Trophoblast cell (in vitro differentiated cells and primary cell): Measurements from ENCODE around the gene RGS8.

Experiments used
- DNase-seq, 2 donors: peaks; one replicate each; pipeline ENCODE4 v3.0.0-alpha.2; 2016
- H2AFZ ChIP-seq: 2 replicates; pipeline ENCODE4 v1.6.1; 2013; ENCODE audit warnings: low read length, moderate library complexity, mild to moderate bottlenecking; ENCODE audit not compliant: insufficient read depth, poor library complexity
- H2AK5ac ChIP-seq: 2 replicates; pipeline ENCODE4 v1.6.1; 2013; ENCODE audit warnings: mild to moderate bottlenecking, low read length
- H2BK120ac ChIP-seq: 2 replicates; pipeline ENCODE4 v1.6.1; 2013; ENCODE audit warnings: low read length, mild to moderate bottlenecking, moderate library complexity; ENCODE audit not compliant: insufficient read depth, poor library complexity
- H2BK12ac ChIP-seq: 2 replicates; pipeline ENCODE4 v1.6.1; 2013; ENCODE audit warnings: mild to moderate bottlenecking, low read length, moderate library complexity
- H2BK5ac ChIP-seq: 2 replicates; pipeline ENCODE4 v1.6.1; 2013; ENCODE audit warnings: low read length, low read depth, moderate library complexity, mild to moderate bottlenecking; ENCODE audit not compliant: poor library complexity
- H3K14ac ChIP-seq: 2 replicates; pipeline ENCODE4 v1.6.1; 2013; ENCODE audit warnings: mild to moderate bottlenecking, low read length
- H3K18ac ChIP-seq: 2 replicates; pipeline ENCODE4 v1.6.1; 2013; ENCODE audit warnings: mild to moderate bottlenecking, low read length
- H3K23ac ChIP-seq: 2 replicates; pipeline ENCODE4 v1.6.1; 2013; ENCODE audit warnings: low read length
- H3K27ac ChIP-seq: 2 replicates; pipeline ENCODE4 v1.5.1; 2013; ENCODE audit warnings: low read depth, mild to moderate bottlenecking, inconsistent platforms, low read length, moderate library complexity
- H3K27me3 ChIP-seq: 2 replicates; pipeline ENCODE4 v1.6.1; 2013; ENCODE audit warnings: inconsistent platforms, mild to moderate bottlenecking, low read length, moderate library complexity; ENCODE audit not compliant: insufficient read depth
- H3K36me3 ChIP-seq, 2 experiments: 1 replicate in 1 of 2; 2 replicates in 1 of 2; pipeline ENCODE4 v1.6.1; 2013; ENCODE audit warnings: low read length in 2 of 2, mild to moderate bottlenecking in 2 of 2, moderate library complexity in 1 of 2; ENCODE audit not compliant: insufficient read depth in 2 of 2, control insufficient read depth in 1 of 2
- H3K4ac ChIP-seq: 2 replicates; pipeline ENCODE4 v1.6.1; 2013; ENCODE audit warnings: low read depth, mild to moderate bottlenecking, low read length, moderate library complexity
- H3K4me1 ChIP-seq, 2 experiments: 1 replicate in 1 of 2; 2 replicates in 1 of 2; pipeline ENCODE4 v1.6.1; 2013; ENCODE audit warnings: low read length in 2 of 2, mild to moderate bottlenecking in 2 of 2, moderate library complexity in 1 of 2; ENCODE audit not compliant: insufficient read depth in 2 of 2, control insufficient read depth in 1 of 2
- H3K4me2 ChIP-seq: 2 replicates; pipeline ENCODE4 v1.6.1; 2013; ENCODE audit warnings: inconsistent platforms, mild to moderate bottlenecking, low read length, moderate library complexity
- H3K4me3 ChIP-seq: 2 replicates; pipeline ENCODE4 v1.5.1; 2013; ENCODE audit warnings: mild to moderate bottlenecking, low read depth, low read length, inconsistent platforms
- H3K79me1 ChIP-seq: one replicate; pipeline ENCODE4 v1.6.1; 2013; ENCODE audit warnings: low read length
- H3K79me2 ChIP-seq: 2 replicates; pipeline ENCODE4 v1.6.1; 2013; ENCODE audit warnings: low read length, mild to moderate bottlenecking; ENCODE audit not compliant: control insufficient read depth, insufficient read depth, poor library complexity
- H3K9ac ChIP-seq: 2 replicates; pipeline ENCODE4 v1.6.1; 2013; ENCODE audit warnings: mild to moderate bottlenecking, low read length
- H3K9me3 ChIP-seq: 2 replicates; pipeline ENCODE4 v1.6.1; 2013; ENCODE audit warnings: low read depth, mild to moderate bottlenecking, control low read depth, inconsistent platforms, low read length; ENCODE audit not compliant: insufficient read depth
- H4K12ac ChIP-seq: 2 replicates; pipeline ENCODE4 v1.6.1; 2013; ENCODE audit warnings: low read depth, mild to moderate bottlenecking, low read length, moderate library complexity
- H4K8ac ChIP-seq: 2 replicates; pipeline ENCODE4 v1.6.1; 2013; ENCODE audit warnings: low read depth, mild to moderate bottlenecking, low read length, moderate library complexity
- H4K91ac ChIP-seq: one replicate; pipeline ENCODE4 v1.6.1; 2013; ENCODE audit warnings: low read depth, mild to moderate bottlenecking, low read length, moderate library complexity
- WGBS: extraction: QIAGEN DNeasy Blood & Tissue Kit; methylation state at CpG from one replicate; pipeline ENCODE4 v1.1.7; 2013; ENCODE audit warnings: missing lambda C conversion rate; ENCODE audit not compliant: insufficient read length, insufficient coverage; ENCODE audit errors: extremely low coverage; 5-methylcytosine and 5-hydroxymethylcytosine counted together

Gene RGS8

DNA sequence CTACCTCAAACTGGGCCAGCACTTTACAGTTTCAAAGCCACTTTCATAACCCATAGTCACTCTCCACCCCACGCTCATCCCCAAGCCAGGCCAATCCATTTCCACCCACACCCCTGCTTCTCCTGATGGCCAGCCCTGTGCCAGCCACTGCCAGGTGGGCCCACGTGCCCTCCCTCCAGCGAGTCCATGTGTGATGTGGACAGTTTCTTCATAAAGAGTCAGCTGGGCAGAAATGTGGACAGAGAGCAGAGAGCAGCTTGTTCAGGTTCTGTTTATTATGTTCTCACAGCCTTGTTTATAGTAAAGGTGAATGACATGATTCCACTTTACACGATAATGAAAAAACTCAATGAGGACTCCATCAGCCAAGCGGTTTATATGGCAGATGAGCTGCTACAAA, 42.8 kb downstream of the RGS8 start:
- Histone ChIP-seq H2AK5ac (no peak overlapping the region), H2BK5ac (no peak overlapping the region), H3K4me1 (peaks cover 0 to 8% of the 10 kb centered on the region in 2 experiments), H3K36me3 (no peaks in the 10 kb centered on the region), H2BK120ac (no peak overlapping the region), H3K18ac (no peak overlapping the region), H3K4ac (no peak overlapping the region), H4K12ac (no peak overlapping the region), H2AFZ (no peak overlapping the region), H4K8ac (no peak overlapping the region), H3K23ac (no peak overlapping the region), H3K4me3 (no peak overlapping the region), H3K14ac (no peak overlapping the region), H3K9ac (no peak overlapping the region), H3K27me3 (no peaks in the 10 kb centered on the region), H3K79me2 (no peaks in the 10 kb centered on the region), H3K9me3 (no peaks in the 10 kb centered on the region), H4K91ac (no peak overlapping the region), H3K27ac (no peak overlapping the region), H3K79me1 (peaks cover 16% of the 10 kb centered on the region), H2BK12ac (peak overlapping the region; percentile 7), H3K4me2 (no peak overlapping the region)
- no peak for DNase-seq
- WGBS = no CpG with 5 or more reads among the region's 5 CpGs

DNA sequence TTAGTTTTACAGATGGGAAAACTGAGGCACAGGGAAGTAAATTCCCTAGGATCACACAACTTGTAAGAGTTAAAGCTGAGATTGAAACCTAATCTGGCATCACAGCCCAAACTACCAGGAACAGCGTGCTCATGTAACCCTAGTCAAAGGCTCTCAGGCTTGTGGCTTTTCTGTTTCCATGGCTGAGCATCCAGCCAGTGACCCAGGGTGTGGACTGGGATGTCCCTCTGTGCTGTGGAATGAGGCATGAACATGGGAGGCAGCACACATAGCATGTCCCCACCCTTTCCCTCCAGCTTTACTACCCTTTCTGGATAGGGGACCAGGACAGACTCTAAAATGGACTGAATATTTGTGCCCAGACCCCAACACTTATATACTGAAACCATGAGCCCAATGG, 45.1 kb downstream of the RGS8 start:
- no CpG with 5 or more reads among the region's 1 CpG for WGBS

DNA sequence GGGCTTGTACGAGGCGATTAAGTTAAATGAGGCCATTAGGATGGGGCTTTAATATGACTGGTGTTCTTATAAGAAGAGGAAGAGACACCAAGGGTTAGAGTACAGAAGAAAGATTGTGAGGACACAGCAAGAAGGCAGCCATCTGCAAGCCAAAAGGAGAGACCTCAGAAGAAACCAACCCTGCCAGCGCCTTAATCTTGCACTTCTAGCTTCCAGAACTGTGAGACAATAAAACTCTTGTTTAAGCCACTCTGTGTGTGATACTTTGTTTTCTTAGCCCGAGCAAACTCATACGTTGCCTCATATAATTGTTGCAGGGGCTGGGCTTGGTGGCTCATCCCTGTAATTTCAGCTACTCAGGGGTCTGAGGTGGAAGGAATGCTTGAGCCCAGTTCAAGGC, 46.6 kb downstream of the RGS8 start:
- no peak overlapping the region for H2AK5ac ChIP-seq
- no peaks in the 10 kb centered on the region for H3K27me3 ChIP-seq
- no peak overlapping the region for H3K4ac ChIP-seq
- H4K8ac ChIP-seq = no peak overlapping the region
- no peak overlapping the region for H3K18ac ChIP-seq
- DNase-seq = no peak
- no peak overlapping the region for H2BK5ac ChIP-seq
- no peak overlapping the region for H3K4me3 ChIP-seq
- H3K9ac ChIP-seq = no peak overlapping the region
- no peak overlapping the region for H3K23ac ChIP-seq
- no peaks in the 10 kb centered on the region for H3K36me3 ChIP-seq
- no peak overlapping the region for H3K14ac ChIP-seq
- no peak overlapping the region for H2BK120ac ChIP-seq
- H4K12ac ChIP-seq = no peak overlapping the region
- no peak overlapping the region for H2BK12ac ChIP-seq
- WGBS = no CpG with 5 or more reads among the region's 5 CpGs
- H2AFZ ChIP-seq = no peak overlapping the region
- H3K4me2 ChIP-seq = no peak overlapping the region
- H3K27ac ChIP-seq = no peak overlapping the region
- H3K79me1 ChIP-seq = peaks cover 22% of the 10 kb centered on the region
- no peak overlapping the region for H4K91ac ChIP-seq
- no peaks in the 10 kb centered on the region for H3K9me3 ChIP-seq
- peaks cover 10 to 24% of the 10 kb centered on the region in 2 experiments for H3K4me1 ChIP-seq
- H3K79me2 ChIP-seq = no peaks in the 10 kb centered on the region

More for the DNA sequence above, 45.1 kb downstream of the RGS8 start:
- no peak overlapping the region for H2AFZ ChIP-seq
- H2BK12ac ChIP-seq = peak overlapping the region; percentile 47
- H3K4me3 ChIP-seq = no peak overlapping the region
- H3K79me2 ChIP-seq = no peaks in the 10 kb centered on the region
- H3K36me3 ChIP-seq = no peaks in the 10 kb centered on the region
- no peak for DNase-seq
- H3K27me3 ChIP-seq = no peaks in the 10 kb centered on the region
- H3K79me1 ChIP-seq = peaks cover 23% of the 10 kb centered on the region
- no peak overlapping the region for H3K18ac ChIP-seq
- H2BK120ac ChIP-seq = no peak overlapping the region
- H3K9ac ChIP-seq = no peak overlapping the region
- no peak overlapping the region for H3K4me2 ChIP-seq
- no peak overlapping the region for H3K27ac ChIP-seq
- H3K23ac ChIP-seq = no peak overlapping the region
- H3K14ac ChIP-seq = no peak overlapping the region
- no peak overlapping the region for H2BK5ac ChIP-seq
- no peak overlapping the region for H4K12ac ChIP-seq
- H3K4me1 ChIP-seq = peaks cover 4 to 17% of the 10 kb centered on the region in 2 experiments
- no peaks in the 10 kb centered on the region for H3K9me3 ChIP-seq
- H4K8ac ChIP-seq = no peak overlapping the region
- peak overlapping the region; percentile 44 for H2AK5ac ChIP-seq
- peak overlapping the region; percentile 50 for H4K91ac ChIP-seq
- H3K4ac ChIP-seq = no peak overlapping the region

DNA sequence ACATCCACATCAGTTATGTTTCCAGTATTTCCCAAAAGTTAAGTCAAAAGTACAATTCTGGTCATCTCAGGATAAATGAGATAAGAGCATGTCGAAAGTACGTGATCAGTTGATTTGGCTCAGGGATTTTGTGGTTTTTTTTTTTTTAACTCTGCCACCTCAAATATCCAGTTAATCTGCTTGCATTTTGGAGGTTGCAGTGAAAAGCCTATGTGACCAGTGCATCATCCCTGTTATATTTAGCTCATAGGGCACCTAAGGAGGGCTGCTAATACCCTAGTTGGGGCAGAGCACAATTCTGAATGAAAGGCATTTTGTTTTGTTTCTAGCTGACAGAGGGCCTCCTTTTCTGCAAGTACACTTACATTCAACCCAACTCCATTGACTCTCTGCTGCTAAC, 48.5 kb downstream of the RGS8 start:
- Histone ChIP-seq H4K91ac (no peak overlapping the region), H3K9me3 (no peaks in the 10 kb centered on the region), H3K79me2 (no peaks in the 10 kb centered on the region), H4K12ac (no peak overlapping the region), H2BK5ac (no peak overlapping the region), H3K14ac (no peak overlapping the region), H3K4me3 (no peak overlapping the region), H3K18ac (no peak overlapping the region), H2AFZ (no peak overlapping the region), H3K9ac (no peak overlapping the region), H3K27ac (peak overlapping the region; percentile 27), H3K4ac (no peak overlapping the region), H3K4me2 (no peak overlapping the region), H3K36me3 (no peaks in the 10 kb centered on the region), H2BK120ac (no peak overlapping the region), H3K79me1 (peaks cover 22% of the 10 kb centered on the region), H3K4me1 (peaks cover 13 to 27% of the 10 kb centered on the region in 2 experiments), H3K23ac (no peak overlapping the region), H2AK5ac (no peak overlapping the region), H4K8ac (no peak overlapping the region), H2BK12ac (no peak overlapping the region), H3K27me3 (no peaks in the 10 kb centered on the region)
- DNase-seq = no peak
- no CpG with 5 or more reads among the region's 2 CpGs for WGBS
